Omental fat pad (tissue), 4 donors: ENCODE data around the gene SETD2. TPM values are rescaled to one million over a fixed set of nuclear protein-coding genes. Genes with fewer than 3 reads are reported as not detected.
"Not testable (repeated sequence)": the region's sequence is repeated elsewhere in the genome, so short reads cannot be mapped to it uniquely, and the experiment has no call there.

Source experiments
- ATAC-seq: fragments of 150-250 bp; one replicate; pipeline ENCODE4 v1.9.1; 2016; ENCODE audit warnings: mild to moderate bottlenecking, moderate library complexity; ENCODE audit not compliant: low FRiP score
- DNase-seq: peaks from one replicate; pipeline ENCODE4 v3.0.0-alpha.2; 2019; ENCODE audit warnings: low spot score
- total RNA-seq, 4 donors: library from RNA; depleted of rRNA; stranded (reverse); fragments of >200 nt; gene quantifications; one replicate each; pipeline ENCODE4 v1.1.0, GENCODE V29; 2016
- TF ChIP-seq, protein P1 (sequence below), 3 donors: fragments of 450-650 bp; IDR thresholded peaks; one replicate each; pipeline ENCODE4 v1.5.1; 2016 to 2017; ENCODE audit warnings: antibody characterized with exemption in 3 of 3, mild to moderate bottlenecking in 3 of 3, moderate library complexity in 2 of 3

SETD2 gene
- total RNA-seq, 4 donors from 2014 or later = 42.9 to 83.1 (median 52.1) TPM

DNA sequence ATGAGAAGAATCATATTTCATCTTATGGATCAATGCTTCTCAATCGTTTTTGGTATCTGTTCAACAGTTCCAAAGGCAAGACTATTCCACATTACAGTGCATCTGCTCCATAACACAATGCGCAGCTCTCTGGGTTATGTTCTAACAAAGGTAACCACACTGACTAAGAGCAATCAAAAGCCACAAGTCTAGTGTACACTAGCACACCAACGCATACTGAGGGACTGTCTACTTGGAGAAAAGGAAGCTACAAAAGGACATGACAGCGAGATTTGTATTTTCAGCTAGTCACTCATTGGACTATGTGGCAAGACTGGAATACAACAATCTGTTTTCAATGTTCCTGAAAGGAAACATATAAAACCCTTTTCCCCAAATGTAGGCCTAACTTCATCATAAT is 35.8 kb downstream of the SETD2 start:
- TF ChIP-seq, protein P1, sequence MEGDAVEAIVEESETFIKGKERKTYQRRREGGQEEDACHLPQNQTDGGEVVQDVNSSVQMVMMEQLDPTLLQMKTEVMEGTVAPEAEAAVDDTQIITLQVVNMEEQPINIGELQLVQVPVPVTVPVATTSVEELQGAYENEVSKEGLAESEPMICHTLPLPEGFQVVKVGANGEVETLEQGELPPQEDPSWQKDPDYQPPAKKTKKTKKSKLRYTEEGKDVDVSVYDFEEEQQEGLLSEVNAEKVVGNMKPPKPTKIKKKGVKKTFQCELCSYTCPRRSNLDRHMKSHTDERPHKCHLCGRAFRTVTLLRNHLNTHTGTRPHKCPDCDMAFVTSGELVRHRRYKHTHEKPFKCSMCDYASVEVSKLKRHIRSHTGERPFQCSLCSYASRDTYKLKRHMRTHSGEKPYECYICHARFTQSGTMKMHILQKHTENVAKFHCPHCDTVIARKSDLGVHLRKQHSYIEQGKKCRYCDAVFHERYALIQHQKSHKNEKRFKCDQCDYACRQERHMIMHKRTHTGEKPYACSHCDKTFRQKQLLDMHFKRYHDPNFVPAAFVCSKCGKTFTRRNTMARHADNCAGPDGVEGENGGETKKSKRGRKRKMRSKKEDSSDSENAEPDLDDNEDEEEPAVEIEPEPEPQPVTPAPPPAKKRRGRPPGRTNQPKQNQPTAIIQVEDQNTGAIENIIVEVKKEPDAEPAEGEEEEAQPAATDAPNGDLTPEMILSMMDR (IDR thresholded peaks at IDR 0.05) = no peak
- DNase-seq (no peak), ATAC-seq (no peak)

DNA sequence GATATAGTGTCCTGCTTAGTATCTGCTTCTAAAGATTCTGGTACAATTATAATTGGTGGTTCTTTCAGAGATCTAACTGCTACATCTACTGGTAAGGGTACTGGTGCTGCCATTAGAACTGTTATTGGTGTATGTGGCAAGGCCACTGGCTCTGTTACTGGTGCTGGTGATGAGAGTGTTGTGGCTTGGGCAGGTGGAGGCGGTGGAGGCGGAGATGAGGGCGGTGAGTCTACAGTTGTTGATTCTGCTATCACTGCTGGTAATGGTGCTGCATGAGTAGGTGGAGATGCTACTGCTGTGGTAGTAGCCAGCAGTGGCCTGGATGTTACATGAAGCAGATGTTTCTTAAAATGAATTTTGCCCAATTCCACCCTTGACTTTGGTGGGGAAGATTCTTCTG is 40.1 kb downstream of the SETD2 start:
- TF ChIP-seq, protein P1 (IDR thresholded peaks at IDR 0.05) = no peak
- ATAC-seq (no peak), DNase-seq (no peak)

DNA sequence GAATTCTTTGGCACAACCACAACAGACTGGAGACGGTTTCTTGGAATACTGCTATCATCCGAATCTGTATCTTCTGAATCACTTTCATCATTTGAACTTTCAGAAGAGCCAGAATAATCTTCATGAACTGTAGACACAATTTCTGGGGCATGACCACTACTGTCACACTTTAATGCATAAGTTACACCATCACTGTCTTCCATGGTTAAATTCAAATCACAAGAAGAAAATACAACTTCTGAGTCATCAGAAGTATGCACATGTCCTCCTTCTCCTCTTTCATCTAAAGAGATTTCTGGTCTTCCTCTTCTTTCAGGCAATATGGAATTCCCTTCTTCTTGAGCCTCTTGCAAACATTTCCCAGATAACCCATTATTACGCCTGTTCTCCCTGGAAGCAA is 42.5 kb downstream of the SETD2 start:
- DNase-seq (no peak), ATAC-seq (no peak)
- TF ChIP-seq, protein P1 (IDR thresholded peaks at IDR 0.05) = no peak

DNA sequence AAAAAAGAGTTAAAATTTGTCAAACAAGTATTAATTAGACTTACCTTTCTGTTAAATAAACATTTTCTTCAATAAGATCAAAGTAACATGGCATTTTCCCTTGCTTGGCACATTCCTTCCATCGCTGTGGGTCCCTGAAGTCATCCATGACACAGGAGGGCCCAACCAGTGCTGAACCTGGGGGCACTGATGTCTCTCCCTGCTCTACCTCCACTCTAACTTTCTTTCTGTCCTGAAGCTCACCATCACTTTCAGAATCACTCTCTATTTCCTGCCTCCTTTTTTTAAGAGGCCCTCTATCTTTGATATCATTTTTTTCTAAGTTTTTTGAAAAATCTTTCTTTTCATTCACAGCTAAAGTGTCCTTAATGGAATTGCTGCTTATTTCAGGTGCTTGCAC is 43.8 kb downstream of the SETD2 start:
- TF ChIP-seq, protein P1 (IDR thresholded peaks at IDR 0.05) = no peak
- ATAC-seq = no peak

DNA sequence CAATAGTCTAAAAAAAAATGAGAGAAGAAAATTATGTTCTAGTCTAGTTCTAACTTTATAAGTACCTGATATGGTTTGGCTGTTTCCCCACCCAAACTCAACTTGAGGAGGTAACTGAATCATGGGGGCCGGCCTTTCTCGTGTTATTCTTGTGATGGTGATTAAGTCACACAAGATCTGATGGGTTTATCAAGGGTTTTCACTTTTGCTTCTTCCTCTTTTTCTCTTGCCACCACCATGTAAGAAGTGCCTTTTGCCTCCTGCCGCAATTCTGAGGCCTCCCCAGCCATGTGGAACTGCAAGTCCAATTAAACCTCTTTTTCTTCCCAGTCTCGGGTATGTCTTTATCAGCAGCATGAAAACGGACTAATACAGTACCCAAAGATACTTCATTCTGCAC is 44.5 kb downstream of the SETD2 start:
- not testable (repeated sequence) for DNase-seq, ATAC-seq

More for the DNA sequence above, 43.8 kb downstream of the SETD2 start:
- DNase-seq = no peak

DNA sequence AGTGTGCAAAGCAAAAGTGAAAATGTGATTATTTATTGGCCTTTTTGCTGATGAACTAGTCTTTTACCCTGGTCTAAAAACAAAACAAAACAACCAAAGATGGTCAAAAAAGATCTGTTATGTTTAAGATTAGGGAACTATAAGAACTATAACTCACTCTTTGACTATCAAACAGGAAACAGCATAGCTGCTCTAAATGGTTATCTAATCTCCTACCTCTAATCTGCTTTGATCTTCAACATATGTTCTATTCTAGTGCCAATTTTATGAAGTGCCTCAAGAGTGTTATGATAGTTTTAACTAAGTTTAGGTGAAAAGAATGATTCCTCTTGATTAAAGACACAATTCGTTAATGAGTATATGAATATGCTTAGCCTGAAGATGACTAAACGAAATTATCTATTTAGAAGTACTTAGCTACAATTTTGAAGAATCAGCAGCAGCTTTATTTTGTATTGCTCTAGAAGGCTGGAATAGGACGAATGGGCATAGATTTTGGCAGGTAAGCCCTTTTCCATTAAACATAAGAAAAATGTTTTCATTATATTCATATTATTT is 46.0 kb downstream of the SETD2 start:
- DNase-seq (no peak), ATAC-seq (no peak)
- TF ChIP-seq, protein P1 (IDR thresholded peaks at IDR 0.05) = no peak

DNA sequence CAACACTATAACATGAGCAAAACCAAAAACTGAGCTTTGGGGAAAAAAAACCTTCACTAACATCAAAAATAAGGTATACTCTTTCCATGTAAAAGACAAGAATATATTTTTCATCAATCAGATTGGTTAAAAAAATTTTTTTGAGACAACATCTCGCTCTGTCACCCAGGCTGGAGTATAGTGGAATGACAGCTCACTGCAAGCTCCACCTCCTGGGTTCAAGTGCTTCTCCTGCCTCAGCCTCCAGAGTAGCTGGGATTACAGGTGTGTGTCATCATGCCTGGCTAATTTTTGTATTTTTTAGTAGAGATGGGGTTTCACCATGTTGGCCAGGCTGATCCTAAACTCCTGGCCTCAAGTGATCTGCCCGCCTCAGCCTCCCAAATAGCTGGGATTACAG is 48.4 kb downstream of the SETD2 start:
- DNase-seq, ATAC-seq: not testable (repeated sequence)

DNA sequence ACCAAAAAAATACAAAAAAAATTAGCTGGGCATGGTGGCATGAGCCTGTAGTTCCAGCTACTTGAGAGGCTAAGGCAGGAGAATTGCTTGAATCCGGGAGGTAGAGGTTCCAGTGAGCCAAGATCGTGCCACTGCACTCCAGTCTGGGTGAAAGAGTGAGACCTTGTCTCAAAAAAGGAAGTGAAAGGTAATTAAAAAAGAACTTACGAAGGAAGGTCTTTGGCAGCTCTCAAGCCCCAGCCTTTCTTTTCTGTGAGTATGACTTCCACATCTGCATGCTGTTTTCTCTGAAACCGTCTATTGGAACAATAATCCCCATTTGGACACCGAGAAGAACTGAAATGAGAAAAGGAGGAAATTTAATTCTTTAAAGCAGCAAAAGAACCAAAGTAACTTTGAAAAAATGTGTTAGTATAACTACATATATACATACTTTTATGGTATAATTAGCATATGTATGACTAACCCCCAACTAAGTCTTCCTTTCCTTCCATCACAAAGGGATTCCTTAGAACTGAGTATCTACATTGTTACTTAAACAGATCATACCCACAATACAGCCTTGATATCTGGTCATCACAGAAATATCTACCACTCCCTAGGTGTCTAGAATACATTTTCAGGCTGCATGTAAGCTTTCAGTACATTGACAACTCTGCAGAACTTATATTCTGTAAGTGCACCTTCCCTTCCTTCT is 50.1 kb downstream of the SETD2 start:
- DNase-seq (no peak), ATAC-seq (no peak)
- TF ChIP-seq, protein P1 (IDR thresholded peaks at IDR 0.05) = no peak
